ENCODE results near the gene ABCC8.

ABCC8 gene

DNA sequence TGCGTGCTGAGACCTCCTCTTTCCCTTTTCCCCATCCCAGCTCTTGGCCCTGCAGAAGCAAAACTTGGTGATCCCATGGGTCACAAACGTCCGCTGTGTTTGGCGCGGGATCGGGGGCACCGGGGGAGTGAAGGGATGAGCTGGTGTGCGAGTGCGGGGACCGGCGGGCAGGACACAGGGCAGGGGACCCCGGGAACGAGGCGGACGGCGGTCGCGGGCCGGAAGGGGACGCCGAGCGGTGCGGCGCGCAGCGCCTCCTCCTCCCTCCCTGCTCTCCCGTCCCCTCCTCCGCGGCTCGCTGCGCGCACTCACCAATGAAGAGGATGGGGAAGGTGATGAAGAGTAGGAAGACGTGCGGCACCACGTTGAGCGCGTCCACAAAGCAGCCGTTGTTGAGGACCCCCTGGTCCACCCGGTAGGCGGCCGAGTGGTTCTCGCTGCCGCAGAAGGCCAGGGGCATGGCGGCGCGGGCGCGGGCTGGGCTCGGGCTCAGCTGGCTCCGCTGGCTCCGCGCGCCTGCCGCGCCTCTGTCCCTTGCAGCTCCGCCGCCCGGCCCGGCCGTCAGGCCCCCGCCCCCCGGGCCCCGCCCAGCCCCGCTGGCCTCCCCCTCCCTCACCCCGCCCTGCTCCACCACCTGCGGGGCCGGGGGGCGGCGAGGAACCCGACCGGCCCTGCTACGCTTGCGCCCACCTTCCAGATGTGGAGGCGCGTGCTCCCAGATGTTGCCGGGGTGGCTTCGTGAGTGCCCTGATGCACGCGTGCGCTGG, at the start of gene ABCC8:
TSS of gene ABCC8 (minus strand) at position 529 of the 767 bp plus-strand sequence. CDS start at position 460, 69 bp downstream.
- DNase-seq, result no peak

DNA sequence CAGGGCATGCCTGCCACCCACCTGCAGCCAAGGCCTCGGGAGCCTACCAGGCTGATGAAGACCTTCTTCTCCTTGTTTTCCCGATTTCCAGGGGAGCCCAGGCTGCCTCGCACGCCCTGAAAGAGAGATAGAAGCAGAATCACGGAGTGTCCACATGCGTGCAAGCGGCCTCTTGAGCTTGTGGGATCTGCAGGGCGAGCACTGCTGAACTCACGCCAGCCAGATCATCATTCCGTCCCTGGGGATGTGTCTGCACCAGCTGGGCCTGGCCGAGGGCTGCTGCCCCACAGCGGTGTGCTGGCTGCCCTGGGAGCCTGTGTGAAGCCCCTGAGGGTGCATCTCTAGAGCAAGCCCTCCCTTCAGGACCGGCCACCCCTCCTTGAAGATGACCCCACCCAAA, 49.7 kb upstream of the ABCC8 start:
- DNase-seq, result no peak

DNA sequence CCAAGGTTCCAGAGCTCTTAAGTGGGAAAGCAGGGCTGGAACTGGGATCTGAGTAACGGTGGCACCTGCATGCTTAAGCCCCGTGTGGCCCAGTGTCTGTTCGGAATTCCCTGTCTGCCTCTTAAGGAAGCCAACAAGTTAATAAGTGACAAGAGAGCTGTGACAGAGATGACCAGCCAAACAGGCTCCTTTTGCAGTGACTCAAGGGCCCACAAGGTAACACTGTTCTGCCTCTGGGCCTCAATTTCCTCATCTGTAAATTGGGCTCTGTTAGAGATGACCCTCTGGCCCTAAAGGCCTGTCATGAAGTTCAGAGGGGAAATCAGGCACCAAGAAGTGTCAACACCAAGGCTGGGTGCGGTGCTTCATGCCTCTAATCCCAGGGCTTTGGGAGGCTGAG, 48.9 kb upstream of the ABCC8 start:
- DNase-seq, result no peak

DNA sequence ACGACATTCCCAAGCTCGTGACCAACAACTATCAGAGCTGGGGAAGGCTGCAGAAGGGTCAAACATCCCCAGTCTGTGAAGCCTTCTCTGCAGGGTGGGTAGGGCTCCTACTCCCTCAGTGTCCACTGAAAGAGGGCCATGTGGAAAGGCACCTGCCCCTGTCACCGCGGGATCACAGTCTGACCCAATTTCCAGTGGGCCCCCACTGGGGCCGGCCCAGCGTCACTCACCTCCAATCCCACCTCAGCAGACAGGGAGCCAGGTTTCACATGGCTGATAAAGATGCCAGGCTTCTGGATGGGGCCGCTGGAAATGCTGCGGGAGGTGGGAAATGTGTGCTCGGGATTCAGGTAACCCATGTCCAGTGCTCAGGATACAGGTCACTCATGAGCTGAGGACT, 47.6 kb upstream of the ABCC8 start:
- no peak for DNase-seq

DNA sequence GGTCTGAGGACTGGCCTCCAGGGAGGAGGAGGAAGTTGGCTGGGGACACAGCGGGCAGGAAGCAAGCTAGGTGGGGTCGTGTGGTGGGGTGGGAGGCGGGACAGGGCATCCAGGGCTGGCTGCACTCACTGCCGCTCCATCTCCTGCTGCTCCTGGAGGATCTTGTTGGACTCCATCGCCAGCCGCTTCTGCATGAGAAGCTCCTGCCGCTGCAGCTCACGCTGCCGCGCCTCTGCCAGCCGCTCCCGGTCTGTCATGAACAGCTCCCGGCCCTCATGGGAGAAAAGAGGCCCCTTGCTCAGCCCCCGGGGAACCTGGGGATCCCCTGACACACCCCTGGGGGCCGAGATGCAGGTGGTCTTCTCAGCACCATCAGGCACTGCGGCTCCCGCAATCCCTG, 46.0 kb upstream of the ABCC8 start:
- no peak for DNase-seq

DNA sequence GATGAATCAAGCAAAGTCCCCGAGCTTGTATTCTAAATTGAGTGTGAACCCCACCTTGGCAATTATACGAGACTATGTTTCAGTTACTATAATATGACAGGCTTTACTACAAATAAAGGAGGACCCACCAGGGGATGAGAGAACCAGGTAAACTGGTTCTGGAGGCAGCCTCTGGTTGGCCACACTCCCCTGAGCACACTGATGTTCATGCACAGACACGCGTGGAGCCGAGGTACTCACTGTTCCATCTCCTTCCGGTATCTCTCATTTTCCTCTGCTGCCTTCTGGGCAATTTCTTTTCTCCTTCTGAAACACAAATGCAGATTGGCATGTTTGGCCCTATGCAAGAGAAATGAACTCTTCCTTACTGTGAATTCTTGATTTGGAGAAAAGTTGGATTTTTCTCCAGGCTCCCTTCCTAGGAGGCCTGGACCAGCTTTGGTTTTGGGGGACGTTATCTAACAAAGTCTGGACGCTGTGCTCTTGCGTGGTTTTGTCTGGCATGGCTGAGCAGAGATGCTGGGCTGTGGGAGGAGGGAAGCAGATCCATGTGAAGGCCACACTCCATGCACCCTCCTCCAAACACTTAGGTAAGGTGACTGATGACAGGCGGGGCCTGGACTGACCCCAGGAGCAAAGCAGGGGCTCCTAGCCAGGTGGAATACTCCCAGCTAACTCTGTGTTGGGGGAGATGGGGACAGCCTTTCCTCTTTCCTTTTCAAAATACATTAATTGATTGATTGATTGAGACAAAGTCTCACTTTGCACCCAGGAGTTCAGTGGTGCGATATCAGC, 44.7 kb upstream of the ABCC8 start:
- no peak for DNase-seq

DNA sequence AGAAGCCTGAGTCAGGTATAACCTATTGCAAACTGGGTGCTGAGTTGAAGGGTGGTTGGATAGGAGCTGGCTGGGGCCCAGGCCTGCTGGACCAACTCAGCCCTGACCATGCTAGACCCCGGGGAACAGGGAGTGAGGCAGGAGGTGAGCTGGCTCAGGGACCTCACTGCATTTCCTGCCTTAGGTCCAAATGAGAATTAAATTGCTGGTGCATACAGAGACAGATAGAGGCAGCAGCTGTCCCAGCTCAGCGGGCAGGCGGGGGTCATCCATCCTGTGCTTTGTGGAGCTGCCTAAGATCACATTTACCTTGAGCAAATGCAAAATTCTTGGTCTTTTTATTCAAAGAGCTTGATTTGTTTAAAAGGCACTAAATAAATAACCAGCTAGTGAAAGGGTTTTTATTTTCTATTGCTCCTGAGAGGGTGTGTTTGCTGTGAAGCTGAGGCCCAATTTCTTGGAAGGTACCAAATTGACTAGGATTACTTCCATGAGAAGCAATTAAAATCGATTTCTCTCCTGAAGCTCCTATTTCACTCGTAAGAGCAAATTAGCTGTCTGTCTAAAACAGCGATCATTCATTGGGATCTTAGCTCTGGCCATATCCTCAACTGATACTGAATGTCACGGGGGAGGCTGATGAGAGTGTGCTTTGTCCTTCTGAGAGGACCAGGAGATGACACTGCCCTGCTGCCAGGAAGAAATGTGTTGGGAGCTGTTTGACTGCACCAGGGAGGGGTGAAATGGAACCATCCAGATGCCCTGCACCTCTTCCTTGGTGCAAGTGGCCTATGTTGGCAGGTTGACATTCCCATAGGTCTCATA, 42.6 kb upstream of the ABCC8 start:
- DNase-seq, result no peak

DNA sequence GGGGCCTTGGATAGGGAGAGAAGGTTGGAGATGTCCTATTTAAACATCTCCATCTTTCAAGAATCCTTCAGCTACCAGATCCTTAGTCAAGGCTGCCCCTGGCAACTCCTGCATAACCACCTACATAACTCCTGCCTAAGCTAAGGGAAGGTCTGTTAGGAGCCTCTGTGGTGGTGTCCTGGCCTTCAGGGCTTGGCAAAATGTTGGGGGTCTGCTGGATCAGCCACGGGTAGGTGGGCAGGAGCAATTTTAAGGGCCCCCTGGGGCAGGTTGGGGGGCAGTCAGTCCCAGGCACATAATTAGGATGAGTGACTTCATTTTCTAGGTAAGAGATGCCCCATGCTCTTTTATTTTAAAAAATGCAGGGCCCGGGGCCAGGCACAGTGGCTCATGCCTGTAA, 41.7 kb upstream of the ABCC8 start:
- no peak for DNase-seq

DNA sequence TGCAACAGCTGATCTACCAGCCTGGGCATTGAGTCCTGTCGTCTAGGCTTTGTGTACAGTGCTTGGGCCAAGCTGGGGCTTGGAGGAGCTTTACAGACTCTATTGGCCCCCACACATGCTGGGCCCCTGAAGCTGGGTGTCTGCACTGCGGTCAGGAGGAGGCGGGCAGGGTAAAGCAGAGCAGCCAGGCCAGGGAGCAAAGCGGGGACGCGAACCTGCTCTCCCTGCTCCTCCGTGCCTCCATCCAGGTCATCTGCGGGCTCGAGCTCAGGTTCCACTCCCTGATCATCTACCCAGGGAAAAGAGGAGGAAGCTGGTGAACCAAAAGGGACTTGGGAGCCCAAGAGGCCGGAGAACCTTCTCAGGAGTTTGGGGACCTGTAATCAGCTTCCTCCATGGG, 40.5 kb upstream of the ABCC8 start:
- no peak for DNase-seq

DNA sequence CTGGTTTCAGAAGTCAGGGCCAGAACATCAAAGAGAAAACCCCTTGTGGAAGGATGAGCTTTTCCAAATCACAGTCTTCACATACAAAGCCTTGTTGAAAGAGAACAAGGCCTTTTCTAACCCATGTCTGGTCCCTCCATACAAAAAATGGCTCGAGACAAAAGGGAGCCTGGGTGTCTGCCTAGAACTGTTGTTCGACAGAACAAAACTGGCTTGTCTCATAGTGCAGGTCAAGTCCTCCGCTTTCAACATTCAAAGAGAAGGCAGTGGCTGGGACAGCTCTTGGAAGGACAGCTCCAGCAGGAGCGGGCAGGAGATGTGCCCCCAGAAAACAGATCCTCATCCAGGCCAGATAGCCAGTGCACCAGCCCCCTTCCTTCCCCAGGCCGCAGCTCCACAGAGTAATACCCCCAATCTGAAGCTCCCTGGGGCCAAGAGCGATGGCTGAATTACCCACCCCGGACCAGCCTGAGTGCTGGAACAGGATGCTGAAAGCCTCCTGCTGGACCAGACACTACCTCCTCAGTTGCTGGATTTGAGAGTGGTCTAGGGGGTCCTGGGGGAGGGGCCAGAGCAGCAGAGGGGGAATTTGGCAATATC, 40.0 kb upstream of the ABCC8 start:
- no peak for DNase-seq

DNA sequence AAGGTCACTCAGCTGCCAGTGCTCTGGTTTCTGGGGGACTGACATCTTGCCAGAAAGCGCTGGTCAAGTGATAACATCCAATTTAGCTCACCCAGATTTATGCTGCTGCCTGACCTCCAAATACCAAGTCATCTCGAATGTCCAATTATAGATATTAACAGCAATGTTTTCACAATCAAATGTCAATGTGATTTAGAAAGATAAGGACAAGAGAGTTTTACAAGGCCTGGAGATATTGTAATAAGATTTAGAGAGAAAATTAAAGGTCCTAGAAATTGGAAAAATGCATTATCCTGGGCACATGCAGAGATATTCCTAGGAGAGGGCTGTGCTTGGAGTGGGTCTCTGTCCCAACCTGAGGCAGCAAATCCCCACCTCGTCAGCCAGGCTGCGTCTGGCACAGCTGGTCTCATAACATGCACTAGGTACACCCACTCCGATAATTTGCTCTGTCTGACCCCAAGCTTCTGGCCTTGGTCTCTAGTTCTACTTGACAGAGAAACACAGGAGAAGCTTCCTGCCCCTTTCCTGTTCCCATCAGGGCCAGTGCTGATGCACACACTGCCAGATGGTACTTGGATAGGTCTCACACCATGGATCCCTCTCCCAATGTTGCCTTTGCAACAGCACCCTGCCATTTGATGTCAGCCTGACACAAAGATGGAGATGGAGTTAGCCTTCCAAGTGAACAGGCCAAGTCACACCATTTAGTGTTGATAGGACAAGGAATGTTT, 39.0 kb upstream of the ABCC8 start:
- no peak for DNase-seq

DNA sequence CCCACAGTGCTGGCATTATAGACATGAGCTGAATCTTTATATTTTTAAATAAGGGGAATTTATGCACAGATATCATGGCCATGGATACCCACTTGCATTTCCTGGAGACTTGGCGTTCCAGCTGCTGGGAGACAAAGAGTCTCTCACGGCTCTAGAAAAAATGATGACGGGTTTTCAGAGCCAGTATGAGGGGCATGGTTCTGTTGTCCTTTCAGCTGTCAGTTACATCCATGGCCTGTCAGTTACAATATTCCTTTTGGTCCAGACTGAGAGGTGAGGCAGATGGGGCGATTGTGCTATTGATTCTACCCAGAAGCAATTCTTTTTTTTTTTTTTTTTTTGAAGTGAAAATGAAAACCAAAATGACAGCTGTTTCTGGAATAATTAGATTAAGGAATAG, 37.8 kb upstream of the ABCC8 start:
- DNase-seq, result no peak

DNA sequence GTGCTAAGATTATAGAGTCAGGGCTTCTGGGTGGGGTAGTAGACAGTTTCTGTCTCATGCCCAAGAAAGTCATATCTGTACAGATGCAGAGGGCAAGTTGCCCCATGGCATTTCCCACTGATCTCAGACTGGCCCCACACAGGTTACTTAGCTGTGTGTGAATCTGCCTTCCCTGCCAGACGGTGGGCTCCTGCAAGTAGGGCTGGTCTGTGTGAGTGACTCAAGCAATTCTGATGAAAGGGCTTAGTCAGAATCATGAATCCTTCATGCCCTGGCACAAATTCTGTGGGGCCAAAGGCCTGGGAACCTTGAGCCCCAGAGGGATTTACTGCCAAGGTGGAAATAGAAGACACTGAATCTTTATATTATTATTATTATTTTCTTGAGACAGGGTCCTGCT, 37.2 kb upstream of the ABCC8 start:
- DNase-seq, result no peak

DNA sequence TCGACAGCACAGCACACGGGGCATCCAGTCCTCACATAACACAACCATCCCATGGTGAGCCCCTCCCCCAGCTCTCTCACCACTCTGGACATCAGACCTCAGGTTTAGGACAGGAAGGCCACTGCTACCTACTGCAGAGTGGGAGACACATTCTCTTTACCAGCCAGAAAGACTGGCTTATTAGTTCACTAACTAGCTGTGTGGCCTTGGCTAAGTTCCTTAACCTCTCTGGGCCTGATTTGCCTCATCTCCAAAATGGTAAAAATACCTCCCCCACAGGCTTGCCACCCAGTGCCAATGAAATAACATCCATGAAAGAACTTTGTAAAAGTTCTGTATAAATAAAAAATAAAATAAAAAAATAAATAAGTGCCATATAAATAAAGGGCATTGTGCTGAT, 35.5 kb upstream of the ABCC8 start:
- no peak for DNase-seq

DNA sequence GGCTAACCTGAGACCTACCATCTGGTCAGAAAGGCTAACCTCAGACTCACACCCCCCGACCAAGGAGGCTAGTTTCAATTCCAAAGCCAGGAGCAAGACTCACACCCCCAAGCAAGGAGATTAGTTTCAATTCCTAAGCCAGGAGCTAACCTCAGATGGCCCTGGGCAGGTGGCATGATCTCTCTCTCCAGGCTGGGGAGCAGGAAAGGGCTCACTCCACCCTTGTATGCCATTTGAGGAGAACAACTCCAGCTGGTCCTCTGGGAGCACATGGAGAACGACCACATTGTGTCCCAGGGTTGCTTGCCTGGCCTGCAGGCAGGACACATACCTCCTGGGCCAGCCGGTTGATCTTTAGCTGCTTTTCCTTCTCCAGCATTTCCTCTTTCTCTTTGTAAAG, 34.9 kb upstream of the ABCC8 start:
- no peak for DNase-seq

DNA sequence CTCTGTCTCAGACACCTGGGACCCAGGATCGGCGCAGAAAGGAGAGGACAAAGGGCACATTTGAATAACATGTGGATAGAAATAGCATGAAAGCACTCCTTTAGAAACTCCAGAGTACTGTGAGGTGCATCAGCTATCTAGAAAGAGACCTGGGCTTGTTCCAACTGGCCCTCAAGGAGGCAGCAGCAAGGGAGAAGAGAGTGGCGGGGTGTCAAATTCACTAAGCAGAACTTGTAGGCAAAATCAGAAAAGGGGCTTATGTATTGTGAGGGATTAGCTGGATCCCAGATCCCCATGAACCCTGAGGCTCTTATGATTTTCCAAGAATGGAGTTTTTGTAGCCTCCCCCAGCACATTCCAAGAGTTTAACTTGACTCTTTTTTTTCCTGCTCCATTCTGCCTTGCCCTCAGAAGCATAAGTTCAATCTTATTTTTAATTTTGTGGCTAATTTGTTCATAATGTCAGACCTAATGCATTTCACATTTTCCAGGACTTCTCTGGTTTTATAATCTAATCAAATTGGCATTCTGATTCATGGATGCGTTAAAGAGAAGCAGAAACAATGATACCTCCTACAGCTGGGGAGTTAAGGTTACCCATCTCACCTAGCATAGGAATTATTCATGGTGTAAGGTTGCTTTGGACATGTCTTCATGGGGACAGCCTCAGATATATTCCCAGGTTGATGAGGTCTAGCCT, 34.0 kb upstream of the ABCC8 start:
- no peak for DNase-seq

DNA sequence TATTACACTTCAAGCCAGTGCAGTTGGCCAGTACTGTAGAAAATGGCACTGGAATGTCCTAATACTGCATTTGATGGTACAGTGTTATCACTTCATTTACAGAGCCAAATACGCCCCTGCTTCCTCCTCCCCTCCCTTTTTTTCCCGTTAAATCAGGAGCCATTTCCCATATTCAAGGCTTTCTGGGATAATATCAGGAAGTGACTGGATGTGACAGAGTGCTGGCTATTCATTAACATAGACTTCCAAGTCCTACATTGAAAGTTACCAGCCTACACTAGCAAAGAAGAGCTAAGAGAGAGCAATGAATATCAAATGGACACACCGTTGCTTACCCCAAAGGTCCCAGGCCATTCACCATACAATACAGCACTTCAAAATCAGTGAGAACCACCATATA, 32.1 kb upstream of the ABCC8 start:
- DNase-seq, result no peak

DNA sequence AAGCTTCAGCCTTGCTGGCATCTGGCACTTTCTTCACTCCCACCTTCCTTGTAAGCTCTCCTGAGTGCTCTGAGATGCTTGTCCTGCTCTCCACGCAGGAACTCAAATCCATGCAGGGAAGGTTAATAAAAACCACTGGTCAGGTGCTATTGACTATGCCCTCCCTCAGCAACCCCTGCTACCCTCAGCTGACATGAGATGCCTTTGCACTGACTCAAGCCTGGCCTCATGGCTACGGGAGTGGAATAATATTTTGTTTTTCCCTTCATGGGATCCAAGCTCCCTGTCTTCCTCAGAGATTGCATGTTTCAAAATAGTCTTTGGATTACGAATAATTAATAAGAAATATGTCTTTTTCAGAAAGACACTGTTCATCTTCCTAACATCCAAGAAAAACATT, 31.7 kb upstream of the ABCC8 start:
- no peak for DNase-seq

DNA sequence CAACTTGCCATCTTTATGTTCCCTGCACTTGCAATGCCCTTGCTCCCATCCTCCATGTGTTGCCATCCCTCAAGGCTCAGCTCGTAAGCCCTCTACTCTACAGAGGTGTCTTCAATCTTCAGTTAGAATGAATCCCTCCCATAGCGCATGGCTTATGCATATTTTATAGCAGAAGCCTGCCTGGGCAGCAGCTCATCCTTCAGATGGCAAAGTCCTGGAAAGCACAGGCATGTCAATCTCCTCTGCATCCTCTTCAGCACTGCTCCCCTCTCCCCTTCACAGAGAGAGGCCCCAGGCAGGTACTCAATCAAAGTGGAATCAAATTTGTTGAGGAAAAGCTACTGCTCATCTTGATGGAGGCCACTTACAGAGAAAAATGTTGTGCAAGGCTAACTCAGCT, 31.1 kb upstream of the ABCC8 start:
- no peak for DNase-seq

DNA sequence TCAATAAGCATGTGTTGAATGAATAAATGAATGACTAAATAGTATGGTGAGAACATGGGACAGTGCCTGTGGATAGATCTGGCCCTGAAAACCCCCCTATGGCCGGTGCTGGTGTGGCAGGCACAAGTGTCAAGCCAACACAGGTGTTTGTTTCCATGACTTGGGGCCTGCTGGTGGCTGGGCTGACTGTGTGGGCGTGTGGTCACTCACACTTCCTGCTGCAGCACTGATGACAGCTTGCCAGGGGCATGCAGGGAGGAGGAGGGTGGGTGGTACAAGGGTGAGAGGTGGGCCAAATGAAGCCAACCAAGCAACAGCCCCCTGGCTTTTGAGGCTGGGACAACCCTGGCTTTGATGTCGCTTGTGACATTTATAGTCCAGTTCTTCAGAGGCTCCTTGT, 30.3 kb upstream of the ABCC8 start:
- no peak for DNase-seq

DNA sequence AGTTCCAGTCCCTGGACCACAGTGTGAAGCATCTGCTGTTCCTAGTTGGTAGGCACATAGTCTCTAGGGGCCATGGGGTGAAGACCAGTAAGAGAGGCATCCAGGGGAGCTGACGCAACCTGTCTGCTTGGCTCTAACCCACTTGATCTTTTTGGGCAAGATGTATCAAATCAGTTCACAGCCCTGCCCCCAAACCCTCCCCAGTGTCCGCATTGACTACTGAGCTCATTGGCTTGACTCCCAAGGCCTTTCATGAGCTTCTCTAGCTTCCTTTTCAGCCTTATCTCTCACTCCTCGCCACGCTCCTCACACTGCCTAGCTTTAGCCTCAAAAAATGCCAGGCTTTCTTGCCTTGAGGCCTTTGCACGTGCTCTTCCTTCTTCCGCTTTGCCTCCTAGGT, 29.7 kb upstream of the ABCC8 start:
- no peak for DNase-seq

DNA sequence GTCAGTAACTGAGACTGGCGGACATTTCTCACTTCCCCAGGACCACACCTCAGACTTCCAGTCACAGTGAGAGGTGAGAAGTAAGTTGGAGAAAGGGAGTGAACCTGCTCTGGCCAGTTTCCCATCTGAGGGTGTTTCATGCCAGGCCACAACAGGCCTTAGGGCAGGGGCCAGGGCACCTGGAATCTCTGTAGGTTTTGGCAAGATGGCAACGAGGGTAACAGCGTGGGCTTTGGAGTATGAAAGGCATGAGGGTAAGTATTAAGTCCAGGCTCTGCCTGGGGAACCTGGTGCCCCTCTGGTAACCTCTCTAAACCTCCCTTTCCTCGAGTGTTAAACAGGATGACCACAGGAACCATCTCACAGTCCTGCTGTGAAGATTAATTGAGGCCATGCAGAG, 28.5 kb upstream of the ABCC8 start:
- no peak for DNase-seq
